ENCODE measurements around the gene SMIM38.

- no peak for TF ChIP-seq CTCF (IDR thresholded peaks at IDR 0.05)
- no peak for TF ChIP-seq POLR2A (IDR thresholded peaks at IDR 0.05)
- no peak for TF ChIP-seq POLR2AphosphoS5 (IDR thresholded peaks at IDR 0.05; ENCODE audit: insufficient read depth in 1 of 2, low read depth in 1 of 2)
Measured at GRCh38 chr11:69141742-69142141, 14.0 kb upstream of the SMIM38 start.
